ENCODE measurements around the gene BORCS5.

DNA sequence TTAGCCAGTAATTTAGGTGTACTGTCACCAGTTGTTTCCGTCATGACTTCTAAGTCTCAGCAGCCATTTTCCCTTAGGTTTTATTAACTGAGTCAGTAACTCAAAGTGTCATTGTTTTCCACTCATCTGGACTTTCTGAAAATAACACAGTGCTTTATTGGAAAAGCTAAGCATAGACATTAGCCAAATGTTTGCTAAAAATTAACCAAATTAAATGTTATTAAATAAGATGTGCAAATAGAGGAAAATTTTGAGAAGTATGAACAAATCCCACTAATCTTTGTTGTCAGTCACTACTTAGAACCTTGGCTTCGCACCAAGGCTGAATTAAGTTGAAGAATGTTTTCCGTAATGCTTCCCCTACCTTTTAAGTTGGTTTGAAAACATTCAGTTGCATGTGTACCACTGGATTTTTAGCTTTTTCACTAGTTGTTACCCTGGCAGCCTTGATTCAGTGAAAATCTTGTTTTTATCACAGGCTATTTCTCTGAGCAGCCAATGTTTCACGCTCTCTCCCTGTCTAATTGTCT is 43.0 kb downstream of the BORCS5 start:
- no peak for TF ChIP-seq BACH2 (CRISPR knock-in tag; IDR thresholded peaks at IDR 0.05; ENCODE audit: borderline replicate concordance)
- TF ChIP-seq ESRRG (CRISPR knock-in tag; IDR thresholded peaks at IDR 0.05) = no peak
- TF ChIP-seq ZFP3 (CRISPR knock-in tag; IDR thresholded peaks at IDR 0.05) = no peak
- TF ChIP-seq, protein P1, sequence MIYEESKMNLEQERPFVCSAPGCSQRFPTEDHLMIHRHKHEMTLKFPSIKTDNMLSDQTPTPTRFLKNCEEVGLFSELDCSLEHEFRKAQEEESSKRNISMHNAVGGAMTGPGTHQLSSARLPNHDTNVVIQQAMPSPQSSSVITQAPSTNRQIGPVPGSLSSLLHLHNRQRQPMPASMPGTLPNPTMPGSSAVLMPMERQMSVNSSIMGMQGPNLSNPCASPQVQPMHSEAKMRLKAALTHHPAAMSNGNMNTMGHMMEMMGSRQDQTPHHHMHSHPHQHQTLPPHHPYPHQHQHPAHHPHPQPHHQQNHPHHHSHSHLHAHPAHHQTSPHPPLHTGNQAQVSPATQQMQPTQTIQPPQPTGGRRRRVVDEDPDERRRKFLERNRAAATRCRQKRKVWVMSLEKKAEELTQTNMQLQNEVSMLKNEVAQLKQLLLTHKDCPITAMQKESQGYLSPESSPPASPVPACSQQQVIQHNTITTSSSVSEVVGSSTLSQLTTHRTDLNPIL (CRISPR knock-in tag; IDR thresholded peaks at IDR 0.05; ENCODE audit: low read depth) = no peak
- TF ChIP-seq TOX (CRISPR knock-in tag; IDR thresholded peaks at IDR 0.05; ENCODE audit: borderline replicate concordance) = no peak
- TF ChIP-seq, protein P2, sequence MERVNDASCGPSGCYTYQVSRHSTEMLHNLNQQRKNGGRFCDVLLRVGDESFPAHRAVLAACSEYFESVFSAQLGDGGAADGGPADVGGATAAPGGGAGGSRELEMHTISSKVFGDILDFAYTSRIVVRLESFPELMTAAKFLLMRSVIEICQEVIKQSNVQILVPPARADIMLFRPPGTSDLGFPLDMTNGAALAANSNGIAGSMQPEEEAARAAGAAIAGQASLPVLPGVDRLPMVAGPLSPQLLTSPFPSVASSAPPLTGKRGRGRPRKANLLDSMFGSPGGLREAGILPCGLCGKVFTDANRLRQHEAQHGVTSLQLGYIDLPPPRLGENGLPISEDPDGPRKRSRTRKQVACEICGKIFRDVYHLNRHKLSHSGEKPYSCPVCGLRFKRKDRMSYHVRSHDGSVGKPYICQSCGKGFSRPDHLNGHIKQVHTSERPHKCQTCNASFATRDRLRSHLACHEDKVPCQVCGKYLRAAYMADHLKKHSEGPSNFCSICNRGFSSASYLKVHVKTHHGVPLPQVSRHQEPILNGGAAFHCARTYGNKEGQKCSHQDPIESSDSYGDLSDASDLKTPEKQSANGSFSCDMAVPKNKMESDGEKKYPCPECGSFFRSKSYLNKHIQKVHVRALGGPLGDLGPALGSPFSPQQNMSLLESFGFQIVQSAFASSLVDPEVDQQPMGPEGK (CRISPR knock-in tag; IDR thresholded peaks at IDR 0.05; ENCODE audit: borderline replicate concordance) = no peak
- TF ChIP-seq, protein P3, sequence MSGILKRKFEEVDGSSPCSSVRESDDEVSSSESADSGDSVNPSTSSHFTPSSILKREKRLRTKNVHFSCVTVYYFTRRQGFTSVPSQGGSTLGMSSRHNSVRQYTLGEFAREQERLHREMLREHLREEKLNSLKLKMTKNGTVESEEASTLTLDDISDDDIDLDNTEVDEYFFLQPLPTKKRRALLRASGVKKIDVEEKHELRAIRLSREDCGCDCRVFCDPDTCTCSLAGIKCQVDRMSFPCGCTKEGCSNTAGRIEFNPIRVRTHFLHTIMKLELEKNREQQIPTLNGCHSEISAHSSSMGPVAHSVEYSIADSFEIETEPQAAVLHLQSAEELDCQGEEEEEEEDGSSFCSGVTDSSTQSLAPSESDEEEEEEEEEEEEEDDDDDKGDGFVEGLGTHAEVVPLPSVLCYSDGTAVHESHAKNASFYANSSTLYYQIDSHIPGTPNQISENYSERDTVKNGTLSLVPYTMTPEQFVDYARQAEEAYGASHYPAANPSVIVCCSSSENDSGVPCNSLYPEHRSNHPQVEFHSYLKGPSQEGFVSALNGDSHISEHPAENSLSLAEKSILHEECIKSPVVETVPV (CRISPR knock-in tag; IDR thresholded peaks at IDR 0.05) = no peak
- no peak for TF ChIP-seq SNAI2 (CRISPR knock-in tag; IDR thresholded peaks at IDR 0.05)
- TF ChIP-seq ISL1 (CRISPR knock-in tag; IDR thresholded peaks at IDR 0.05) = no peak
- TF ChIP-seq ARNTL (CRISPR knock-in tag; IDR thresholded peaks at IDR 0.05; ENCODE audit: borderline replicate concordance, low read depth) = no peak
- TF ChIP-seq ZNF70 (CRISPR knock-in tag; IDR thresholded peaks at IDR 0.05) = no peak
- no peak for TF ChIP-seq RARB (CRISPR knock-in tag; IDR thresholded peaks at IDR 0.05)

Data from SK-N-SH treated with all-trans-retinoic acid at 6 μM for 48 hours (cell line).